Vagina (tissue), 2 donors: ENCODE measurements around the gene GON4L.

Experiments
- CTCF ChIP-seq, 3 experiments: fragments of 450-650 bp in 2 of 3; fragments of 200-600 bp in 1 of 3; sonication (generic) in 1 of 3; IDR thresholded peaks; one replicate each; pipeline ENCODE4 v1.5.1; 2017 to 2019; ENCODE audit warnings: antibody characterized with exemption in 3 of 3, mild to moderate bottlenecking in 2 of 3, moderate library complexity in 2 of 3
- POLR2A ChIP-seq, 2 donors: fragments of 450-650 bp; IDR thresholded peaks; one replicate each; pipeline ENCODE4 v1.6.1; 2017; ENCODE audit warnings: antibody characterized with exemption in 2 of 2, mild to moderate bottlenecking in 2 of 2, moderate library complexity in 2 of 2
- POLR2AphosphoS5 ChIP-seq, 2 donors: sonication (generic); formaldehyde crosslinking; IDR thresholded peaks; one replicate each; pipeline ENCODE4 v1.9.0; 2017; ENCODE audit warnings: antibody characterized with exemption in 2 of 2, mild to moderate bottlenecking in 2 of 2, low read depth in 1 of 2; ENCODE audit not compliant: insufficient read depth in 1 of 2

GRCh38 chr1:155729031-155729898 lies 127.7 kb downstream of the GON4L start:
- no peak for TF ChIP-seq POLR2AphosphoS5 (IDR thresholded peaks at IDR 0.05; ENCODE audit: insufficient read depth in 1 of 2, low read depth in 1 of 2)
- peak in 2 of 3 experiments; percentile 18 to 25 for TF ChIP-seq CTCF (IDR thresholded peaks at IDR 0.05)
- TF ChIP-seq POLR2A (IDR thresholded peaks at IDR 0.05), result no peak
